ENCODE results near the gene E2F2. TPM values are rescaled to one million over a fixed set of nuclear protein-coding genes. Genes with fewer than 3 reads are reported as not detected.

Gene E2F2
- total and polyA plus RNA-seq, 2 experiments from 2014 or later = 0.78 to 3.4 TPM

DNA sequence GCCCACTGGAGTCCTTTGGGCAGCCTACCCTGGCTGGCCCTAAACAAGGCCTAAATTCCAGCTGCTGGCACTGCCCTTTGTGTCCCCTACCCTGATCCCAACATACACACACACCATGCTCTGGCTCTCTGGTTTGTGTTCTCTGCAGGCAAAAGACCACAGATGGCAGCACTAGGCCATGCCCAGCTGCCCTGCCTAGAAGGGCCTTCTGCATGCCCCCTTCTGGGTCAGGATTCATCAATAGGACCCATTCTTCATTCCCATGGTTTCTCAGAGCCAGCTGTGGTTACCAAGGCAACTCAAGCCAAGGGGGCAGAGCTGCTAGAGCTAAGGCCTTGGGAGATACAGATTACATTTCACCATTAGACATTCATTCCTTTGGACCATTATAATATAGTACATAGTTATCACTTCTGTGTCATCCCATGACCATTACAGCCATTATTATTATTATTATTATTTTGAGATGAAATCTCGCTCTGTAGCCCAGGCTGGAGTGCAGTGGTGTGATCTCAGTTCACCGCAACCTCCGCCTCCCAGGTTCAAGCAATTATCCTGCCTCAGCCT, 64.5 kb downstream of the E2F2 start:
- TF ChIP-seq, protein P1, sequence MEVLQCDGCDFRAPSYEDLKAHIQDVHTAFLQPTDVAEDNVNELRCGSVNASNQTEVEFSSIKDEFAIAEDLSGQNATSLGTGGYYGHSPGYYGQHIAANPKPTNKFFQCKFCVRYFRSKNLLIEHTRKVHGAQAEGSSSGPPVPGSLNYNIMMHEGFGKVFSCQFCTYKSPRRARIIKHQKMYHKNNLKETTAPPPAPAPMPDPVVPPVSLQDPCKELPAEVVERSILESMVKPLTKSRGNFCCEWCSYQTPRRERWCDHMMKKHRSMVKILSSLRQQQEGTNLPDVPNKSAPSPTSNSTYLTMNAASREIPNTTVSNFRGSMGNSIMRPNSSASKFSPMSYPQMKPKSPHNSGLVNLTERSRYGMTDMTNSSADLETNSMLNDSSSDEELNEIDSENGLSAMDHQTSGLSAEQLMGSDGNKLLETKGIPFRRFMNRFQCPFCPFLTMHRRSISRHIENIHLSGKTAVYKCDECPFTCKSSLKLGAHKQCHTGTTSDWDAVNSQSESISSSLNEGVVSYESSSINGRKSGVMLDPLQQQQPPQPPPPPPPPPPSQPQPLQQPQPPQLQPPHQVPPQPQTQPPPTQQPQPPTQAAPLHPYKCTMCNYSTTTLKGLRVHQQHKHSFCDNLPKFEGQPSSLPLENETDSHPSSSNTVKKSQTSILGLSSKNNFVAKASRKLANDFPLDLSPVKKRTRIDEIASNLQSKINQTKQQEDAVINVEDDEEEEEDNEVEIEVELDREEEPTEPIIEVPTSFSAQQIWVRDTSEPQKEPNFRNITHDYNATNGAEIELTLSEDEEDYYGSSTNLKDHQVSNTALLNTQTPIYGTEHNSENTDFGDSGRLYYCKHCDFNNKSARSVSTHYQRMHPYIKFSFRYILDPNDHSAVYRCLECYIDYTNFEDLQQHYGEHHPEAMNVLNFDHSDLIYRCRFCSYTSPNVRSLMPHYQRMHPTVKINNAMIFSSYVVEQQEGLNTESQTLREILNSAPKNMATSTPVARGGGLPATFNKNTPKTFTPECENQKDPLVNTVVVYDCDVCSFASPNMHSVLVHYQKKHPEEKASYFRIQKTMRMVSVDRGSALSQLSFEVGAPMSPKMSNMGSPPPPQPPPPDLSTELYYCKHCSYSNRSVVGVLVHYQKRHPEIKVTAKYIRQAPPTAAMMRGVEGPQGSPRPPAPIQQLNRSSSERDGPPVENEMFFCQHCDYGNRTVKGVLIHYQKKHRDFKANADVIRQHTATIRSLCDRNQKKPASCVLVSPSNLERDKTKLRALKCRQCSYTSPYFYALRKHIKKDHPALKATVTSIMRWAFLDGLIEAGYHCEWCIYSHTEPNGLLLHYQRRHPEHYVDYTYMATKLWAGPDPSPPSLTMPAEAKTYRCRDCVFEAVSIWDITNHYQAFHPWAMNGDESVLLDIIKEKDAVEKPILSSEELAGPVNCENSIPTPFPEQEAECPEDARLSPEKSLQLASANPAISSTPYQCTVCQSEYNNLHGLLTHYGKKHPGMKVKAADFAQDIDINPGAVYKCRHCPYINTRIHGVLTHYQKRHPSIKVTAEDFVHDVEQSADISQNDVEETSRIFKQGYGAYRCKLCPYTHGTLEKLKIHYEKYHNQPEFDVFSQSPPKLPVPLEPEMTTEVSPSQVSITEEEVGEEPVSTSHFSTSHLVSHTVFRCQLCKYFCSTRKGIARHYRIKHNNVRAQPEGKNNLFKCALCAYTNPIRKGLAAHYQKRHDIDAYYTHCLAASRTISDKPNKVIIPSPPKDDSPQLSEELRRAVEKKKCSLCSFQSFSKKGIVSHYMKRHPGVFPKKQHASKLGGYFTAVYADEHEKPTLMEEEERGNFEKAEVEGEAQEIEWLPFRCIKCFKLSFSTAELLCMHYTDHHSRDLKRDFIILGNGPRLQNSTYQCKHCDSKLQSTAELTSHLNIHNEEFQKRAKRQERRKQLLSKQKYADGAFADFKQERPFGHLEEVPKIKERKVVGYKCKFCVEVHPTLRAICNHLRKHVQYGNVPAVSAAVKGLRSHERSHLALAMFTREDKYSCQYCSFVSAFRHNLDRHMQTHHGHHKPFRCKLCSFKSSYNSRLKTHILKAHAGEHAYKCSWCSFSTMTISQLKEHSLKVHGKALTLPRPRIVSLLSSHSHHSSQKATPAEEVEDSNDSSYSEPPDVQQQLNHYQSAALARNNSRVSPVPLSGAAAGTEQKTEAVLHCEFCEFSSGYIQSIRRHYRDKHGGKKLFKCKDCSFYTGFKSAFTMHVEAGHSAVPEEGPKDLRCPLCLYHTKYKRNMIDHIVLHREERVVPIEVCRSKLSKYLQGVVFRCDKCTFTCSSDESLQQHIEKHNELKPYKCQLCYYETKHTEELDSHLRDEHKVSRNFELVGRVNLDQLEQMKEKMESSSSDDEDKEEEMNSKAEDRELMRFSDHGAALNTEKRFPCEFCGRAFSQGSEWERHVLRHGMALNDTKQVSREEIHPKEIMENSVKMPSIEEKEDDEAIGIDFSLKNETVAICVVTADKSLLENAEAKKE (CRISPR knock-in tag; IDR thresholded peaks at IDR 0.05) = no peak
- TF ChIP-seq, protein P2, sequence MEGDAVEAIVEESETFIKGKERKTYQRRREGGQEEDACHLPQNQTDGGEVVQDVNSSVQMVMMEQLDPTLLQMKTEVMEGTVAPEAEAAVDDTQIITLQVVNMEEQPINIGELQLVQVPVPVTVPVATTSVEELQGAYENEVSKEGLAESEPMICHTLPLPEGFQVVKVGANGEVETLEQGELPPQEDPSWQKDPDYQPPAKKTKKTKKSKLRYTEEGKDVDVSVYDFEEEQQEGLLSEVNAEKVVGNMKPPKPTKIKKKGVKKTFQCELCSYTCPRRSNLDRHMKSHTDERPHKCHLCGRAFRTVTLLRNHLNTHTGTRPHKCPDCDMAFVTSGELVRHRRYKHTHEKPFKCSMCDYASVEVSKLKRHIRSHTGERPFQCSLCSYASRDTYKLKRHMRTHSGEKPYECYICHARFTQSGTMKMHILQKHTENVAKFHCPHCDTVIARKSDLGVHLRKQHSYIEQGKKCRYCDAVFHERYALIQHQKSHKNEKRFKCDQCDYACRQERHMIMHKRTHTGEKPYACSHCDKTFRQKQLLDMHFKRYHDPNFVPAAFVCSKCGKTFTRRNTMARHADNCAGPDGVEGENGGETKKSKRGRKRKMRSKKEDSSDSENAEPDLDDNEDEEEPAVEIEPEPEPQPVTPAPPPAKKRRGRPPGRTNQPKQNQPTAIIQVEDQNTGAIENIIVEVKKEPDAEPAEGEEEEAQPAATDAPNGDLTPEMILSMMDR (conservative IDR thresholded peaks at IDR 0.05; ENCODE audit: low read depth in 2 of 2) = 0 out of 4 replicates have a peak, but pooled peaks of 1 of the 2 experiments have one; percentile 11
- TF ChIP-seq POLR2AphosphoS5 (IDR thresholded peaks at IDR 0.05; ENCODE audit: low read depth) (no peak), ZNF331 (CRISPR knock-in tag; IDR thresholded peaks at IDR 0.05; ENCODE audit: low read depth) (no peak)
- TF ChIP-seq, protein P3, sequence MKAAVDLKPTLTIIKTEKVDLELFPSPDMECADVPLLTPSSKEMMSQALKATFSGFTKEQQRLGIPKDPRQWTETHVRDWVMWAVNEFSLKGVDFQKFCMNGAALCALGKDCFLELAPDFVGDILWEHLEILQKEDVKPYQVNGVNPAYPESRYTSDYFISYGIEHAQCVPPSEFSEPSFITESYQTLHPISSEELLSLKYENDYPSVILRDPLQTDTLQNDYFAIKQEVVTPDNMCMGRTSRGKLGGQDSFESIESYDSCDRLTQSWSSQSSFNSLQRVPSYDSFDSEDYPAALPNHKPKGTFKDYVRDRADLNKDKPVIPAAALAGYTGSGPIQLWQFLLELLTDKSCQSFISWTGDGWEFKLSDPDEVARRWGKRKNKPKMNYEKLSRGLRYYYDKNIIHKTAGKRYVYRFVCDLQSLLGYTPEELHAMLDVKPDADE (IDR thresholded peaks at IDR 0.05) = no peak
- H2AFZ ChIP-seq = no peak overlapping the region
- H3K79me2 ChIP-seq (replicated peaks; ENCODE audit: insufficient read depth) = peaks cover 22% of the 10 kb centered on the region
- DNase-seq (ENCODE audit: low spot score) (no peak), ATAC-seq (no peak)
- Mint-ChIP-seq H3K27ac (no peak overlapping the region), H3K4me3 (no peak overlapping the region), H3K4me1 (peaks cover 4% of the 10 kb centered on the region; the same call in 2 of the 3 replicates), H3K9me3 (no peaks in the 10 kb centered on the region), H3K36me3 (ENCODE audit: low read depth) (no peaks in the 10 kb centered on the region), H3K27me3 (ENCODE audit: insufficient read depth, low read depth, poor library complexity) (peaks cover 4% of the 10 kb centered on the region)
- peaks cover 47% of the 10 kb centered on the region for H4K20me1 ChIP-seq (replicated peaks; ENCODE audit: insufficient read depth)
- H3K36me3 ChIP-seq (ENCODE audit: insufficient read depth) = no peaks in the 10 kb centered on the region; the same call in 1 of the 2 replicates
- no peaks in the 10 kb centered on the region for H3K27me3 ChIP-seq (ENCODE audit: insufficient read depth)
- H3K9me2 ChIP-seq (ENCODE audit: insufficient read depth) = no peaks in the 10 kb centered on the region
- no peak overlapping the region for H3K27ac ChIP-seq (ENCODE audit: low read depth)
- H3K4me3 ChIP-seq = no peak overlapping the region
- H3K4me1 ChIP-seq (ENCODE audit: insufficient read depth) = no peaks in the 10 kb centered on the region
- no peaks in the 10 kb centered on the region for H3F3A ChIP-seq (replicated peaks; ENCODE audit: low read depth)
- H3K4me2 ChIP-seq = no peak overlapping the region

Data from GM23338 (cell line).